Activated T-helper 1 cell treated with anti-CD3 and anti-CD28 coated beads, Interleukin-12 subunit alpha, Interleukin-12 subunit beta, Interleukin-2, Interleukin-4 antibody, amounts not matched to agents 30 ng/mL and 10 ng/mL and 1 ng/mL, durations not matched to agents 14 hours and 24 hours and 36 hours (primary cell): Measurements from ENCODE around the gene CLTC. TPM values are rescaled to one million over a fixed set of nuclear protein-coding genes. Genes with fewer than 3 reads are reported as not detected.
"Not testable (repeated sequence)": the region's sequence is repeated elsewhere in the genome, so short reads cannot be mapped to it uniquely, and the experiment has no call there.

ENCODE experiments used
- DNase-seq: peaks from one replicate; pipeline ENCODE4 v3.0.0; 2021; ENCODE audit warnings: low spot score
- H3K27ac Mint-ChIP-seq: one replicate; pipeline ENCODE4 v1.8.0; 2021; ENCODE audit warnings: mild to moderate bottlenecking, mixed read lengths
- H3K27me3 Mint-ChIP-seq: one replicate; pipeline ENCODE4 v1.8.0; 2022; ENCODE audit warnings: mild to moderate bottlenecking, moderate library complexity, mixed read lengths; ENCODE audit not compliant: insufficient read depth
- H3K36me3 Mint-ChIP-seq: one replicate; pipeline ENCODE4 v1.8.0; 2021; ENCODE audit warnings: low read depth, mixed read lengths
- H3K4me1 Mint-ChIP-seq: one replicate; pipeline ENCODE4 v1.8.0; 2021; ENCODE audit warnings: low read depth, mixed read lengths
- H3K4me3 Mint-ChIP-seq: one replicate; pipeline ENCODE4 v1.8.0; 2021; ENCODE audit warnings: mild to moderate bottlenecking, moderate library complexity, mixed read lengths
- H3K9me3 Mint-ChIP-seq: one replicate; pipeline ENCODE4 v1.8.0; 2021; ENCODE audit warnings: mixed read lengths
- intact Hi-C: fragments of 100-400 bp; cut with micrococcal nuclease; formaldehyde crosslinking; loops from one replicate; pipeline ENCODE4 v1.15.1; 2024
- total RNA-seq: library from RNA; stranded (reverse); gene quantifications from 2 replicates; pipeline ENCODE4 v1.2.3, GENCODE V29; 2022

Gene CLTC
- total RNA-seq, 1 donor from 2014 or later: 176 TPM

GRCh38 chr17:59638553-59638952 is 18.9 kb downstream of the CLTC start:
- Mint-ChIP-seq H3K4me3 (no peak overlapping the region), H3K9me3 (no peaks in the 10 kb centered on the region), H3K4me1 (peaks cover 56% of the 10 kb centered on the region)

GRCh38 chr17:59641799-59642484 is 22.2 kb downstream of the CLTC start:
- H3K4me1 Mint-ChIP-seq: peaks cover 50% of the 10 kb centered on the region
- peaks cover 14% of the 10 kb centered on the region for H3K36me3 Mint-ChIP-seq
- H3K27ac Mint-ChIP-seq: peak overlapping the region; percentile 72
- no peaks in the 10 kb centered on the region for H3K27me3 Mint-ChIP-seq
- peak; percentile 3 for DNase-seq
- peak overlapping the region; percentile 16 for H3K4me3 Mint-ChIP-seq
- intact Hi-C loops: loop anchor here (1.0 to 10.0 kb wide), 7 partner anchors 8 to 327 kb away; partner anchors contain the start of gene CLTC
- no peaks in the 10 kb centered on the region for H3K9me3 Mint-ChIP-seq

More at GRCh38 chr17:59638553-59638952, 18.9 kb downstream of the CLTC start:
- H3K27me3 Mint-ChIP-seq: no peaks in the 10 kb centered on the region
- H3K27ac Mint-ChIP-seq: no peak overlapping the region
- DNase-seq: no peak
- intact Hi-C loops: no loop called here
- peaks cover 5% of the 10 kb centered on the region for H3K36me3 Mint-ChIP-seq

- peak overlapping the region; percentile 16 for H3K4me3 Mint-ChIP-seq
Measured at GRCh38 chr17:59642565-59642964, 22.9 kb downstream of the CLTC start.

GRCh38 chr17:59643159-59644140 is 23.8 kb downstream of the CLTC start:
- Mint-ChIP-seq H3K36me3 (peaks cover 26% of the 10 kb centered on the region), H3K4me3 (no peak overlapping the region), H3K27me3 (no peaks in the 10 kb centered on the region), H3K4me1 (peaks cover 59% of the 10 kb centered on the region), H3K9me3 (no peaks in the 10 kb centered on the region), H3K27ac (no peak overlapping the region)
- intact Hi-C loops: loop anchor here (2.0 to 10.0 kb wide), 3 partner anchors 41 to 329 kb away; no protein-coding TSS in a partner anchor
- no peak for DNase-seq

More at GRCh38 chr17:59642565-59642964, 22.9 kb downstream of the CLTC start:
- peaks cover 19% of the 10 kb centered on the region for H3K36me3 Mint-ChIP-seq
- DNase-seq: no peak
- no peaks in the 10 kb centered on the region for H3K27me3 Mint-ChIP-seq
- intact Hi-C loops: loop anchor here (1.0 to 10.0 kb wide), 7 partner anchors 8 to 328 kb away; partner anchors contain the start of gene CLTC
- no peaks in the 10 kb centered on the region for H3K9me3 Mint-ChIP-seq
- H3K4me1 Mint-ChIP-seq: peaks cover 56% of the 10 kb centered on the region
- peak overlapping the region; percentile 72 for H3K27ac Mint-ChIP-seq

DNA sequence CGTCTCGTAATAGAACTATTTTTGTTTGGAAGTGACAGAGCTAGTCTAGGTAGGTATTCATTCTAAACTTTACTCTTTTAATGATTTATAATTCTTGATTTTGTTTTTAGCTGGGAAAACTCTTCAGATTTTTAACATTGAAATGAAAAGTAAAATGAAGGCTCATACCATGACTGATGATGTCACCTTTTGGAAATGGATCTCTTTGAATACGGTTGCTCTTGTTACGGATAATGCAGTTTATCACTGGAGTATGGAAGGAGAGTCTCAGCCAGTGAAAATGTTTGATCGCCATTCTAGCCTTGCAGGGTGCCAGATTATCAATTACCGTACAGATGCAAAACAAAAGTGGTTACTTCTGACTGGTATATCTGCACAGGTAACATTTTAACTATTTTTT is 27.6 kb downstream of the CLTC start:
- Mint-ChIP-seq H3K9me3 (no peaks in the 10 kb centered on the region), H3K4me3 (no peak overlapping the region), H3K27ac (no peak overlapping the region), H3K36me3 (peaks cover 53% of the 10 kb centered on the region), H3K27me3 (no peaks in the 10 kb centered on the region), H3K4me1 (peaks cover 70% of the 10 kb centered on the region)
- intact Hi-C loops: loop anchor here (10.0 kb wide), 1 partner anchor 332 kb away; no protein-coding TSS in a partner anchor
- DNase-seq: no peak

DNA sequence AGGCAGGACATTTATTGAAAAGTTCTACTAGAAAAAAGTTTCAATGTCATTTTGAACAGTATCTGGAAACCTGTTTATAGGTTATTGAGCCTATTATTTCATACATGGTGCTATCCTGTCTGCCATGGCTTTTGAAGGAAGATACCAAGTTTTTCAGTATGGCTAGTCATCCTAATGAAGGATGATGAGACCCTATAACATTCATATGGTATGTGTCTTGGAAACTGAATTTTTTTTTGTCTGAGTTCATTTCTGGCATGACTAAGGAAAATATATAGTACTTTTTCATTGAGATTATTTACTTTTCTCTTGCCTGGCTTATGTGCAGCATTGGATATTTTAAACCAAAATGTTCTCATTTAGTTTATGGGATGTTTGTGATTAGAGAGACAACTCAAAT is 30.2 kb downstream of the CLTC start:
- Mint-ChIP-seq H3K27ac (no peak overlapping the region), H3K36me3 (peaks cover 62% of the 10 kb centered on the region), H3K4me1 (peaks cover 57% of the 10 kb centered on the region), H3K27me3 (no peaks in the 10 kb centered on the region), H3K4me3 (no peak overlapping the region), H3K9me3 (no peaks in the 10 kb centered on the region)
- no peak for DNase-seq
- intact Hi-C loops: loop anchor here (1.0 to 10.0 kb wide), 2 partner anchors 8 to 335 kb away; no protein-coding TSS in a partner anchor

DNA sequence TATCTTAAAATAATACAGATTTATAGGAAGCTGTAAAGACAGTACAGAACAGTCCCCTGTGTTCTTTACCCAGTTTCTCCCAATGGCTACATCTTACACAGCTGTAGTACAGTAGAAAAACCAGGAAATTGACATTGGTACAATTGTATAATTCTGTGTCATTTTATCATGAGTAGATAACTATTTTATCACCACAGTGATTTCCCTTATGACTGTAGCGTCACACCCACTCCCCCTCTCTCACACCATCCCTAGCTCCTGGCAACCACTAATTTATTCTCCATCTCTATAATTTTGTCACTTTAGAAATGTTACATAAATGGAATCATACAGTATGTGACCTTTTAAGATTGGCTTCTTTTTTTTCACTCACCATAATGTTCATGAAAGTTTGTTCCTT is 30.9 kb downstream of the CLTC start:
- DNase-seq: no peak
- H3K27me3 Mint-ChIP-seq: no peaks in the 10 kb centered on the region
- no peak overlapping the region for H3K4me3 Mint-ChIP-seq
- intact Hi-C loops: loop anchor here (1.0 kb wide), 1 partner anchor 8 kb away; no protein-coding TSS in a partner anchor
- H3K9me3 Mint-ChIP-seq: no peaks in the 10 kb centered on the region
- H3K36me3 Mint-ChIP-seq: peaks cover 67% of the 10 kb centered on the region
- H3K4me1 Mint-ChIP-seq: peaks cover 62% of the 10 kb centered on the region
- H3K27ac Mint-ChIP-seq: peak overlapping the region; percentile 4

GRCh38 chr17:59651346-59651745 is 31.7 kb downstream of the CLTC start:
- peaks cover 72% of the 10 kb centered on the region for H3K36me3 Mint-ChIP-seq
- no peak overlapping the region for H3K27ac Mint-ChIP-seq
- no peaks in the 10 kb centered on the region for H3K9me3 Mint-ChIP-seq
- intact Hi-C loops: no loop called here
- no peaks in the 10 kb centered on the region for H3K27me3 Mint-ChIP-seq
- H3K4me3 Mint-ChIP-seq: no peak overlapping the region
- DNase-seq: no peak
- H3K4me1 Mint-ChIP-seq: peaks cover 62% of the 10 kb centered on the region

GRCh38 chr17:59652119-59652518 is 32.4 kb downstream of the CLTC start:
- H3K9me3 Mint-ChIP-seq: no peaks in the 10 kb centered on the region
- no peak for DNase-seq
- no peaks in the 10 kb centered on the region for H3K27me3 Mint-ChIP-seq
- intact Hi-C loops: no loop called here
- no peak overlapping the region for H3K27ac Mint-ChIP-seq
- peaks cover 55% of the 10 kb centered on the region for H3K4me1 Mint-ChIP-seq
- peaks cover 65% of the 10 kb centered on the region for H3K36me3 Mint-ChIP-seq
- H3K4me3 Mint-ChIP-seq: no peak overlapping the region

DNA sequence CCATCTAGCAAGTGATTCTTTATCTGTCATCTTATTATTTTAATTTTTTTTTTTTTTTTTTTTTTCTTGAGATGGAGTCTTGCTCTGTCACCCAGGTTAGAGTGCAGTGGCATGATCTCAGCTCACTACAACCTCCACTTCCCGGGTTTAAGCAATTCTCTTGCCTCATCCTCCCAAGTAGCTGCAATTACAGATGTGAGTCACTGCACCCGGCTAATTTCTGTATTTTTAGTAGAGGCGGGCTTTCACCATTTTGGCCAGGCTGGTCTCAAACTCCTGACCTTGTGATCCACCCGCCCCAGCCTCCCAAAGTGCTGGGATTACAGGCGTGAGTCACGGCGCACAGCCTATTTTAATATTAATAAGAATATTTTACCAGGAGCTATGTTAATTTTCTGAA is 36.9 kb downstream of the CLTC start:
- H3K27me3 Mint-ChIP-seq, H3K4me3 Mint-ChIP-seq, intact Hi-C loops, H3K27ac Mint-ChIP-seq, H3K9me3 Mint-ChIP-seq, DNase-seq: not testable (repeated sequence)
- peaks cover 56% of the 10 kb centered on the region for H3K36me3 Mint-ChIP-seq
- peaks cover 13% of the 10 kb centered on the region for H3K4me1 Mint-ChIP-seq

- Mint-ChIP-seq H3K4me1 (peaks cover 21% of the 10 kb centered on the region), H3K4me3 (no peak overlapping the region), H3K27me3 (no peaks in the 10 kb centered on the region), H3K36me3 (peaks cover 37% of the 10 kb centered on the region), H3K9me3 (no peaks in the 10 kb centered on the region), H3K27ac (no peak overlapping the region)
- intact Hi-C loops: no loop called here
- no peak for DNase-seq
Measured at GRCh38 chr17:59666235-59666634, 46.5 kb downstream of the CLTC start.

GRCh38 chr17:59668816-59669215 is 49.1 kb downstream of the CLTC start:
- Mint-ChIP-seq H3K27me3 (no peaks in the 10 kb centered on the region), H3K4me3 (no peak overlapping the region), H3K27ac (peak overlapping the region; percentile 34), H3K36me3 (peaks cover 40% of the 10 kb centered on the region), H3K9me3 (no peaks in the 10 kb centered on the region), H3K4me1 (peaks cover 28% of the 10 kb centered on the region)
- no peak for DNase-seq
- intact Hi-C loops: no loop called here
